GM23338 (cell line): ENCODE measurements around the gene ANKRD6. TPM values are rescaled to one million over a fixed set of nuclear protein-coding genes. Genes with fewer than 3 reads are reported as not detected.

Source experiments
- ATAC-seq: fragments of 200-7000 bp; cut with Tn5 transposase; 3 replicates; pipeline ENCODE4 v1.9.1; 2020
- DNase-seq: peaks from one replicate; pipeline ENCODE4 v3.0.0-alpha.2; 2015; ENCODE audit warnings: low spot score
- H2AFZ ChIP-seq: fragments of 200-600 bp; sonication (generic); 2 replicates; pipeline ENCODE4 v1.8.0; 2016; ENCODE audit warnings: antibody characterized with exemption, mild to moderate bottlenecking, moderate library complexity
- H3F3A ChIP-seq: fragments of 200-600 bp; sonication (generic); replicated peaks from 2 replicates; pipeline ENCODE4 v1.8.0; 2017; ENCODE audit warnings: antibody characterized with exemption, mixed run types, low read depth
- H3K27ac ChIP-seq: fragments of 200-600 bp; sonication (generic); 2 replicates; pipeline ENCODE4 v1.6.1; 2016; ENCODE audit warnings: low read depth
- H3K27me3 ChIP-seq: fragments of 200-600 bp; sonication (generic); 2 replicates; pipeline ENCODE4 v1.8.0; 2016; ENCODE audit warnings: mild to moderate bottlenecking, mixed run types, moderate library complexity; ENCODE audit not compliant: insufficient read depth
- H3K36me3 ChIP-seq: fragments of 200-600 bp; sonication (generic); 2 replicates; pipeline ENCODE4 v1.8.0; 2016; ENCODE audit warnings: mild to moderate bottlenecking; ENCODE audit not compliant: insufficient read depth
- H3K4me1 ChIP-seq: fragments of 200-600 bp; sonication (generic); 2 replicates; pipeline ENCODE4 v1.8.0; 2016; ENCODE audit warnings: mild to moderate bottlenecking, moderate library complexity; ENCODE audit not compliant: insufficient read depth
- H3K4me2 ChIP-seq: fragments of 200-600 bp; sonication (generic); 2 replicates; pipeline ENCODE4 v1.7.1; 2017; ENCODE audit warnings: mixed run types
- H3K4me3 ChIP-seq: fragments of 200-600 bp; sonication (generic); 2 replicates; pipeline ENCODE4 v1.6.1; 2016; ENCODE audit warnings: mixed run types
- H3K79me2 ChIP-seq: fragments of 200-600 bp; sonication (generic); replicated peaks from 2 replicates; pipeline ENCODE4 v1.8.0; 2017; ENCODE audit warnings: mild to moderate bottlenecking; ENCODE audit not compliant: insufficient read depth
- H3K9me2 ChIP-seq: fragments of 200-600 bp; sonication (generic); 2 replicates; pipeline ENCODE4 v1.8.0; 2017; ENCODE audit not compliant: insufficient read depth
- H4K20me1 ChIP-seq: fragments of 200-600 bp; sonication (generic); replicated peaks from 2 replicates; pipeline ENCODE4 v1.8.0; 2017; ENCODE audit warnings: mild to moderate bottlenecking; ENCODE audit not compliant: insufficient read depth
- H3K27ac Mint-ChIP-seq: 2 replicates; pipeline ENCODE4 v1.8.0; 2020; ENCODE audit warnings: inconsistent platforms, mild to moderate bottlenecking, moderate library complexity, mixed read lengths
- H3K27me3 Mint-ChIP-seq: 3 replicates; pipeline ENCODE4 v1.8.0; 2022; ENCODE audit warnings: low read depth, mild to moderate bottlenecking, moderate library complexity, mixed read lengths, inconsistent platforms; ENCODE audit not compliant: insufficient read depth, poor library complexity
- H3K36me3 Mint-ChIP-seq: 3 replicates; pipeline ENCODE4 v1.8.0; 2021; ENCODE audit warnings: low read depth, mild to moderate bottlenecking, inconsistent platforms, moderate library complexity, mixed read lengths
- H3K4me1 Mint-ChIP-seq: 3 replicates; pipeline ENCODE4 v1.8.0; 2020; ENCODE audit warnings: mild to moderate bottlenecking, inconsistent platforms, mixed read lengths
- H3K4me3 Mint-ChIP-seq: 3 replicates; pipeline ENCODE4 v1.8.0; 2021; ENCODE audit warnings: moderate library complexity, mild to moderate bottlenecking, inconsistent platforms, mixed read lengths
- H3K9me3 Mint-ChIP-seq: 3 replicates; pipeline ENCODE4 v1.8.0; 2020; ENCODE audit warnings: moderate library complexity, mild to moderate bottlenecking, inconsistent platforms, mixed read lengths
- CREB1 ChIP-seq: fragments of 250-450 bp; sonication (Bioruptor Pico); IDR thresholded peaks from 2 replicates; pipeline ENCODE4 v1.5.0; 2020; ENCODE audit warnings: low read depth, mild to moderate bottlenecking, moderate library complexity
- CTCF ChIP-seq, 2 experiments: fragments of 200-600 bp in 1 of 2; sonication (generic) in 1 of 2; conservative IDR thresholded peaks; 2 replicates each; pipeline versions ENCODE4 v1.5.1 to v1.6.1; 2016 to 2017; ENCODE audit warnings: antibody characterized with exemption in 2 of 2, low read depth in 2 of 2, mild to moderate bottlenecking in 2 of 2, moderate library complexity in 1 of 2
- EZH2phosphoT487 ChIP-seq: fragments of 200-600 bp; sonication (generic); IDR thresholded peaks from one replicate; pipeline ENCODE4 v1.8.1; 2018; ENCODE audit warnings: antibody characterized with exemption; ENCODE audit not compliant: unreplicated experiment
- JUNB ChIP-seq: IDR thresholded peaks from one replicate; pipeline ENCODE4 v1.6.1; 2016; ENCODE audit warnings: antibody characterized with exemption; ENCODE audit not compliant: unreplicated experiment
- NANOG ChIP-seq: IDR thresholded peaks from 2 replicates; pipeline ENCODE4 v1.6.1; 2016; ENCODE audit warnings: antibody characterized with exemption, borderline replicate concordance
- POLR2AphosphoS5 ChIP-seq: IDR thresholded peaks from 2 replicates; pipeline ENCODE4 v1.6.1; 2016; ENCODE audit warnings: antibody characterized with exemption, low read depth
- REST ChIP-seq: IDR thresholded peaks from one replicate; pipeline ENCODE4 v1.6.1; 2018; ENCODE audit warnings: antibody characterized with exemption; ENCODE audit not compliant: unreplicated experiment
- STAT1 ChIP-seq: IDR thresholded peaks from one replicate; pipeline ENCODE4 v1.6.1; 2016; ENCODE audit warnings: antibody characterized with exemption; ENCODE audit not compliant: unreplicated experiment
- ZNF114 ChIP-seq: fragments of 250-450 bp; sonication (Bioruptor Pico); IDR thresholded peaks from 2 replicates; pipeline ENCODE4 v1.5.0; 2020; ENCODE audit warnings: mild to moderate bottlenecking, moderate library complexity
- ZNF462 ChIP-seq: fragments of 250-450 bp; sonication (Bioruptor Pico); IDR thresholded peaks from 2 replicates; pipeline ENCODE4 v1.5.0; 2020; ENCODE audit warnings: mild to moderate bottlenecking, moderate library complexity
- polyA plus RNA-seq: library from polyadenylated mRNA; unstranded; fragments of >200 nt; fragmentation: Nextera tagmentation; extraction: Ambion mirVana; gene quantifications from 2 replicates; pipeline ENCODE4 v1.2.1, GENCODE V29; 2016
- total RNA-seq: library from RNA; depleted of rRNA; stranded (reverse); fragments of >200 nt; shearing (Covaris generic); gene quantifications from 2 replicates; pipeline ENCODE4 v1.2.3, GENCODE V29; 2014

ANKRD6 gene
- total and polyA plus RNA-seq, 2 experiments from 2014 or later, result 3.2 to 9.2 TPM

GRCh38 chr6:89434150-89434499 is 1.2 kb downstream of the ANKRD6 start (continued):
- no peak for TF ChIP-seq ZNF462 (CRISPR knock-in tag)
- TF ChIP-seq CREB1, result no peak

- no peaks in the 10 kb centered on the region; the same call in 2 of the 3 replicates for H3K36me3 Mint-ChIP-seq
- no peaks in the 10 kb centered on the region for H4K20me1 ChIP-seq
- H3K9me3 Mint-ChIP-seq, result no peaks in the 10 kb centered on the region
- H3K4me3 Mint-ChIP-seq, result no peak overlapping the region
- no peak overlapping the region for H3K4me3 ChIP-seq
- H3K27ac Mint-ChIP-seq, result no peak overlapping the region
- no peak overlapping the region for H3K27ac ChIP-seq
- peaks cover 16% of the 10 kb centered on the region for H3K27me3 Mint-ChIP-seq
- peaks cover 14% of the 10 kb centered on the region for H3K4me1 ChIP-seq
- DNase-seq (no peak), ATAC-seq (no peak)
- no peaks in the 10 kb centered on the region for H3K36me3 ChIP-seq
- no peak overlapping the region for H2AFZ ChIP-seq
- peaks cover 37% of the 10 kb centered on the region for H3K27me3 ChIP-seq
- peaks cover 25% of the 10 kb centered on the region for H3K4me1 Mint-ChIP-seq
- no peaks in the 10 kb centered on the region for H3F3A ChIP-seq
- H3K9me2 ChIP-seq, result no peaks in the 10 kb centered on the region
- no peak overlapping the region for H3K4me2 ChIP-seq
- H3K79me2 ChIP-seq, result no peaks in the 10 kb centered on the region; the same call in 1 of the 2 replicates
- TF ChIP-seq JUNB, result no peak
- no peak for TF ChIP-seq CTCF (conservative IDR thresholded peaks at IDR 0.05; ENCODE audit: low read depth in 2 of 2)
- no peak for TF ChIP-seq STAT1
- no peak for TF ChIP-seq ZNF114 (CRISPR knock-in tag)
- no peak for TF ChIP-seq NANOG
- TF ChIP-seq CREB1, result no peak
- TF ChIP-seq EZH2phosphoT487, result no peak
- no peak for TF ChIP-seq REST
- TF ChIP-seq POLR2AphosphoS5, result no peak
Measured at GRCh38 chr6:89434954-89435353, 2.0 kb downstream of the ANKRD6 start.
